H9 (cell line): ENCODE results near the gene NTRK3. TPM values are rescaled to one million over a fixed set of nuclear protein-coding genes. Genes with fewer than 3 reads are reported as not detected.

Source experiments
- DNase-seq: peaks from one replicate; pipeline ENCODE4 v3.0.0-alpha.2; 2017
- H2AFZ ChIP-seq: one replicate; pipeline ENCODE4 v1.6.1; 2013; ENCODE audit warnings: mild to moderate bottlenecking, low read length, control low read depth, moderate library complexity
- H2AK5ac ChIP-seq: 2 replicates; pipeline ENCODE4 v1.6.1; 2013; ENCODE audit warnings: low read length, control low read depth, mixed read lengths; ENCODE audit not compliant: insufficient read length
- H2BK120ac ChIP-seq: one replicate; pipeline ENCODE4 v1.6.1; 2013; ENCODE audit warnings: low read depth, mild to moderate bottlenecking, low read length, control low read depth, inconsistent platforms; ENCODE audit not compliant: poor library complexity, severe bottlenecking
- H2BK12ac ChIP-seq: 2 replicates; pipeline ENCODE4 v1.6.1; 2013; ENCODE audit warnings: low read length, control low read depth, mixed read lengths, low read depth; ENCODE audit not compliant: insufficient read length
- H2BK15ac ChIP-seq: 2 replicates; pipeline ENCODE4 v1.6.1; 2013; ENCODE audit warnings: low read depth, low read length, control low read depth
- H2BK20ac ChIP-seq: one replicate; pipeline ENCODE4 v1.6.1; 2013; ENCODE audit warnings: low read depth, mild to moderate bottlenecking, low read length, control low read depth, inconsistent platforms; ENCODE audit not compliant: poor library complexity, severe bottlenecking
- H2BK5ac ChIP-seq: 2 replicates; pipeline ENCODE4 v1.6.1; 2013; ENCODE audit warnings: low read length, control low read depth, mixed read lengths; ENCODE audit not compliant: insufficient read length
- H3K14ac ChIP-seq: 2 replicates; pipeline ENCODE4 v1.6.1; 2013; ENCODE audit warnings: low read length, control low read depth; ENCODE audit not compliant: insufficient read depth
- H3K18ac ChIP-seq: 2 replicates; pipeline ENCODE4 v1.6.1; 2013; ENCODE audit warnings: low read depth, mild to moderate bottlenecking, mixed read lengths, low read length, control low read depth; ENCODE audit not compliant: insufficient read length
- H3K23ac ChIP-seq: 2 replicates; pipeline ENCODE4 v1.6.1; 2013; ENCODE audit warnings: low read length, control low read depth, mixed read lengths, low read depth; ENCODE audit not compliant: insufficient read length
- H3K23me2 ChIP-seq: 2 replicates; pipeline ENCODE4 v1.6.1; 2013; ENCODE audit warnings: low read depth, mild to moderate bottlenecking, mixed read lengths, low read length, control low read depth; ENCODE audit not compliant: insufficient read length, poor library complexity, severe bottlenecking
- H3K27ac ChIP-seq: 2 replicates; pipeline ENCODE4 v1.5.1; 2013; ENCODE audit warnings: low read length, control low read depth, mixed read lengths, low read depth; ENCODE audit not compliant: insufficient read length
- H3K27me3 ChIP-seq: 2 replicates; pipeline ENCODE4 v1.6.1; 2013; ENCODE audit warnings: low read length, control low read depth, inconsistent platforms; ENCODE audit not compliant: insufficient read depth
- H3K4ac ChIP-seq: 2 replicates; pipeline ENCODE4 v1.6.1; 2013; ENCODE audit warnings: low read depth, mild to moderate bottlenecking, control low read depth, inconsistent platforms, low read length, moderate library complexity
- H3K4me1 ChIP-seq: 2 replicates; pipeline ENCODE4 v1.6.1; 2013; ENCODE audit warnings: low read length, control low read depth, inconsistent platforms; ENCODE audit not compliant: insufficient read depth
- H3K4me2 ChIP-seq: 2 replicates; pipeline ENCODE4 v1.6.1; 2013; ENCODE audit warnings: low read length, control low read depth, mixed read lengths; ENCODE audit not compliant: insufficient read length, insufficient read depth
- H3K56ac ChIP-seq: 2 replicates; pipeline ENCODE4 v1.6.1; 2013; ENCODE audit warnings: low read depth, mild to moderate bottlenecking, mixed read lengths, low read length, control low read depth; ENCODE audit not compliant: insufficient read length
- H3K79me1 ChIP-seq: 2 replicates; pipeline ENCODE4 v1.6.1; 2013; ENCODE audit warnings: low read depth, mild to moderate bottlenecking, moderate library complexity, low read length, control low read depth, inconsistent platforms; ENCODE audit not compliant: insufficient read depth, poor library complexity, severe bottlenecking
- H3K79me2 ChIP-seq: 2 replicates; pipeline ENCODE4 v1.6.1; 2013; ENCODE audit warnings: low read length, control low read depth, inconsistent platforms; ENCODE audit not compliant: insufficient read depth
- H3K9ac ChIP-seq: 2 replicates; pipeline ENCODE4 v1.6.1; 2013; ENCODE audit warnings: low read length, control low read depth, mixed read lengths; ENCODE audit not compliant: insufficient read length; ENCODE audit errors: extremely low read depth
- H3K9me3 ChIP-seq: one replicate; pipeline ENCODE4 v1.6.1; 2013; ENCODE audit warnings: low read depth, low read length, inconsistent platforms; ENCODE audit not compliant: control insufficient read depth
- H3T11ph ChIP-seq: one replicate; pipeline ENCODE4 v1.6.1; 2013; ENCODE audit warnings: mild to moderate bottlenecking, low read length, control low read depth, inconsistent platforms
- H4K20me1 ChIP-seq: one replicate; pipeline ENCODE4 v1.6.1; 2013; ENCODE audit not compliant: control insufficient read depth, insufficient read length, insufficient read depth
- H4K5ac ChIP-seq: 2 replicates; pipeline ENCODE4 v1.6.1; 2013; ENCODE audit warnings: low read depth, mild to moderate bottlenecking, mixed read lengths, low read length, control low read depth; ENCODE audit not compliant: insufficient read length
- H4K8ac ChIP-seq: replicated peaks from 2 replicates; pipeline ENCODE4 v1.6.1; 2013; ENCODE audit warnings: low read length, control low read depth, mixed read lengths, low read depth; ENCODE audit not compliant: insufficient read length
- H4K91ac ChIP-seq: 2 replicates; pipeline ENCODE4 v1.6.1; 2013; ENCODE audit warnings: low read depth, mild to moderate bottlenecking, moderate library complexity, mixed read lengths, low read length, control low read depth; ENCODE audit not compliant: insufficient read length
- H3K27ac Mint-ChIP-seq, 3 experiments: 2 replicates in 2 of 3; 3 replicates in 1 of 3; pipeline ENCODE4 v1.8.0; 2020 to 2021; ENCODE audit warnings: mixed read lengths in 3 of 3, mild to moderate bottlenecking in 1 of 3, moderate library complexity in 1 of 3
- H3K27me3 Mint-ChIP-seq: 2 replicates; pipeline ENCODE4 v1.8.0; 2021; ENCODE audit warnings: low read depth, mild to moderate bottlenecking, moderate library complexity, mixed read lengths
- H3K36me3 Mint-ChIP-seq, 3 experiments: 2 replicates in 2 of 3; 3 replicates in 1 of 3; pipeline ENCODE4 v1.8.0; 2020 to 2021; ENCODE audit warnings: low read depth in 3 of 3, mixed read lengths in 3 of 3; ENCODE audit not compliant: insufficient read depth in 1 of 3
- H3K4me1 Mint-ChIP-seq, 2 experiments: 2 replicates each; pipeline ENCODE4 v1.8.0; 2020; ENCODE audit warnings: mixed read lengths in 2 of 2
- H3K4me3 Mint-ChIP-seq, 2 experiments: 2 replicates in 1 of 2; 3 replicates in 1 of 2; pipeline ENCODE4 v1.8.0; 2020 to 2021; ENCODE audit warnings: mild to moderate bottlenecking in 2 of 2, mixed read lengths in 2 of 2, moderate library complexity in 1 of 2
- H3K9me3 Mint-ChIP-seq, 2 experiments: 2 replicates in 1 of 2; 3 replicates in 1 of 2; pipeline ENCODE4 v1.8.0; 2020; ENCODE audit warnings: mild to moderate bottlenecking in 2 of 2, mixed read lengths in 2 of 2, moderate library complexity in 1 of 2
- WGBS: extraction: QIAGEN DNeasy Blood & Tissue Kit; methylation state at CpG from one replicate; pipeline ENCODE4 v1.1.7; 2013; ENCODE audit warnings: missing lambda C conversion rate, low lambda C conversion rate, mixed read lengths; ENCODE audit not compliant: insufficient read length; ENCODE audit errors: extremely low coverage; 5-methylcytosine and 5-hydroxymethylcytosine counted together
- total RNA-seq: library from RNA; stranded (reverse); gene quantifications from 2 replicates; pipeline ENCODE4 v1.2.1, GENCODE V29; 2021
- TF ChIP-seq, protein P1 (sequence below): fragments of 200-600 bp; sonication (generic); conservative IDR thresholded peaks from 3 replicates; pipeline ENCODE4 v1.8.0; 2021; ENCODE audit warnings: antibody characterized with exemption, mild to moderate bottlenecking

The NTRK3 gene
- total RNA-seq, 1 experiment from 2014 or later = 2.5 TPM

- WGBS = no CpG with 5 or more reads among the region's 3 CpGs
These were observed 312.9 kb downstream of the NTRK3 start for GRCh38 chr15:87943626-87944025.

More at GRCh38 chr15:87943626-87944025, 312.9 kb downstream of the NTRK3 start:
- H3K4me2 ChIP-seq = no peak overlapping the region
- H3K56ac ChIP-seq = no peak overlapping the region
- H3K23ac ChIP-seq = no peak overlapping the region
- H3K9ac ChIP-seq = no peak overlapping the region
- no peak for DNase-seq
- H3K27ac ChIP-seq = no peak overlapping the region
- Mint-ChIP-seq H3K27ac (no peak overlapping the region), H3K4me1 (peaks cover 0 to 3% of the 10 kb centered on the region in 2 experiments; a peak in 3 of 4 replicates), H3K27me3 (peaks cover 3% of the 10 kb centered on the region), H3K4me3 (no peak overlapping the region), H3K9me3 (no peaks in the 10 kb centered on the region; a peak in 1 of 5 replicates), H3K36me3 (no peaks in the 10 kb centered on the region)
- H4K20me1 ChIP-seq = no peaks in the 10 kb centered on the region
- no peak overlapping the region for H2BK12ac ChIP-seq
- H3K79me2 ChIP-seq = no peaks in the 10 kb centered on the region
- no peaks in the 10 kb centered on the region for H3K79me1 ChIP-seq
- no peak overlapping the region for H2BK120ac ChIP-seq
- H3T11ph ChIP-seq = no peak overlapping the region
- no peak overlapping the region for H2BK5ac ChIP-seq
- no peaks in the 10 kb centered on the region for H3K9me3 ChIP-seq
- H3K14ac ChIP-seq = no peak overlapping the region
- H2BK20ac ChIP-seq = no peak overlapping the region
- H3K23me2 ChIP-seq = no peaks in the 10 kb centered on the region
- H4K5ac ChIP-seq = no peak overlapping the region
- H3K27me3 ChIP-seq = no peaks in the 10 kb centered on the region
- H4K8ac ChIP-seq = no peak overlapping the region
- no peak overlapping the region for H4K91ac ChIP-seq
- H2BK15ac ChIP-seq = no peak overlapping the region
- H3K4ac ChIP-seq = no peak overlapping the region
- no peak overlapping the region for H2AFZ ChIP-seq
- H2AK5ac ChIP-seq = no peak overlapping the region
- H3K4me1 ChIP-seq = no peaks in the 10 kb centered on the region
- H3K18ac ChIP-seq = no peak overlapping the region
- TF ChIP-seq, protein P1, sequence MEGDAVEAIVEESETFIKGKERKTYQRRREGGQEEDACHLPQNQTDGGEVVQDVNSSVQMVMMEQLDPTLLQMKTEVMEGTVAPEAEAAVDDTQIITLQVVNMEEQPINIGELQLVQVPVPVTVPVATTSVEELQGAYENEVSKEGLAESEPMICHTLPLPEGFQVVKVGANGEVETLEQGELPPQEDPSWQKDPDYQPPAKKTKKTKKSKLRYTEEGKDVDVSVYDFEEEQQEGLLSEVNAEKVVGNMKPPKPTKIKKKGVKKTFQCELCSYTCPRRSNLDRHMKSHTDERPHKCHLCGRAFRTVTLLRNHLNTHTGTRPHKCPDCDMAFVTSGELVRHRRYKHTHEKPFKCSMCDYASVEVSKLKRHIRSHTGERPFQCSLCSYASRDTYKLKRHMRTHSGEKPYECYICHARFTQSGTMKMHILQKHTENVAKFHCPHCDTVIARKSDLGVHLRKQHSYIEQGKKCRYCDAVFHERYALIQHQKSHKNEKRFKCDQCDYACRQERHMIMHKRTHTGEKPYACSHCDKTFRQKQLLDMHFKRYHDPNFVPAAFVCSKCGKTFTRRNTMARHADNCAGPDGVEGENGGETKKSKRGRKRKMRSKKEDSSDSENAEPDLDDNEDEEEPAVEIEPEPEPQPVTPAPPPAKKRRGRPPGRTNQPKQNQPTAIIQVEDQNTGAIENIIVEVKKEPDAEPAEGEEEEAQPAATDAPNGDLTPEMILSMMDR = no peak
